Activated CD8-positive, alpha-beta memory T cell treated with anti-CD3 and anti-CD28 coated beads for 48 hours (primary cell): ENCODE results near the gene ZDHHC14.

Experiments used
- DNase-seq, 3 experiments: peaks; one replicate each; pipeline ENCODE4 v3.0.0-alpha.2; 2020; ENCODE audit warnings: low read depth in 2 of 3, low spot score in 2 of 3

ZDHHC14 gene

GRCh38 chr6:157490611-157491269 lies 109.8 kb downstream of the ZDHHC14 start:
- DNase-seq: no peak

GRCh38 chr6:157491571-157492232 lies 110.7 kb downstream of the ZDHHC14 start:
- DNase-seq: no peak

GRCh38 chr6:157492249-157492648 lies 111.3 kb downstream of the ZDHHC14 start:
- no peak for DNase-seq

GRCh38 chr6:157492741-157493140 lies 111.8 kb downstream of the ZDHHC14 start:
- no peak for DNase-seq

- no peak for DNase-seq
Measured at GRCh38 chr6:157493173-157493572, 112.2 kb downstream of the ZDHHC14 start.

DNA sequence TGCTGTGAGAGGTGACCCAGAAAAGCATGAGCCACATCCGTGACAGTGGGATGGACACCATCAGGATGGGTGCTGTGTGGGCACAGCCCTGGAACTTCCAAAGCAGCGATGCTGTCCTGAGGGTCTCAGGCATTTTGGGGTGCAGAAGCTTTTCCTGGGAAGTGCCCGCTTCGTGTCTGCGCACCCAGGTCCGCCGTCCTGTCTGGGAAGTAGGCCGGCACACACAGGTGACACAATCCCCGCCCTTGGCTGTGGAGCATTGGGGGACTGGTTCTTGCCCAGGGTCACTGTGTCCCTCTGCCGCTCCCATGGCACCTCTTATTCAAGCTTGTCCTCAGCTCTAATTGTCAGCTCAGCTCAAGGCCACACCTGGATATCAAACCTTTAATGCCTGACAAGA lies 112.6 kb downstream of the ZDHHC14 start:
- DNase-seq: no peak

GRCh38 chr6:157494132-157494710 lies 113.2 kb downstream of the ZDHHC14 start:
- no peak for DNase-seq

DNA sequence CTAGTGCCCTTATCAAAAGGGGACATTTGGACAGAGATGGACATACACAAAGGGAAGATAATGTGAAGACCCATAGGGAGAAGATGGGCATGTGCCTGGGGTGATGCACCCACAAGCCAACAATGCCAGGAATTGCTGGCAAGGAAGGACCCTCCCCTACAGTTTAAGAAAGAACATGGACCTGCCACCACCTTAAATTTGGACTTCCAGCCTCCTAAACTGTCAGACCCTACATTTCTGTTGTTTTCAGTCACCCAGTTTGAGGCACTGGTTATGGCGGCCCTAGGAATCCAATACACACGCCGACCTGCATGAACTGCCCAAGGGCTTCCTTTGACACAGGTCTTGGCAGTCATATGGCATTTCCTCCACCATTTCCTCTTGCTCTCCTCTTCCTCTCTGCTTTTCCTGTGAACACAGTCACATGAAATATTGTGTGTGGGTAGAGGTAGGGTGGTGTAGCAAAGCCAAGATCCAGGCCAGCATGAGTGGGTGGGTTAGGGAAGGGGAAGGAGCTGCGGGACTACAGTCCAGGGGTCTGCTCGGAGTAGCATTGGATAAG lies 115.6 kb downstream of the ZDHHC14 start:
- no peak for DNase-seq

GRCh38 chr6:157497579-157497978 lies 116.6 kb downstream of the ZDHHC14 start:
- DNase-seq: no peak

GRCh38 chr6:157498817-157499216 lies 117.8 kb downstream of the ZDHHC14 start:
- no peak for DNase-seq

DNA sequence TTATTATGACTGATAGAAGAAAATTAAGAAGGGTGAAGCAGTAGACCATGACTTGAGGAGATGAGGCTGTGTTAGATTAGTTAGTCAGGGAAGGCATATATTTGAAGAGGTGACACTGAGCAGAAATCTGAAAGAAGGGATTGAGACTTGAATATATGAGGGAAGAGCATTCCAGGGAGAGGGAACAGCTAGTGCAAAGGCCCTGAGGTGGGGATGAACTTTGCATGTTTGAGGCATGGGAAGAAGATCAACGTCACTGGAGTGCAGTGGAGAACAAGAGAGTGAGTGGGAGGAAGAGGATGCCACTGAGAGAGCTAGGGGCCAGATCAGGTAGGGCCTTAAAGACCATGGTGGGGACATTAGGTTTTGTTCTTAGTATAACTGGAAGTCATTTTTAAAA lies 119.0 kb downstream of the ZDHHC14 start:
- DNase-seq: no peak

DNA sequence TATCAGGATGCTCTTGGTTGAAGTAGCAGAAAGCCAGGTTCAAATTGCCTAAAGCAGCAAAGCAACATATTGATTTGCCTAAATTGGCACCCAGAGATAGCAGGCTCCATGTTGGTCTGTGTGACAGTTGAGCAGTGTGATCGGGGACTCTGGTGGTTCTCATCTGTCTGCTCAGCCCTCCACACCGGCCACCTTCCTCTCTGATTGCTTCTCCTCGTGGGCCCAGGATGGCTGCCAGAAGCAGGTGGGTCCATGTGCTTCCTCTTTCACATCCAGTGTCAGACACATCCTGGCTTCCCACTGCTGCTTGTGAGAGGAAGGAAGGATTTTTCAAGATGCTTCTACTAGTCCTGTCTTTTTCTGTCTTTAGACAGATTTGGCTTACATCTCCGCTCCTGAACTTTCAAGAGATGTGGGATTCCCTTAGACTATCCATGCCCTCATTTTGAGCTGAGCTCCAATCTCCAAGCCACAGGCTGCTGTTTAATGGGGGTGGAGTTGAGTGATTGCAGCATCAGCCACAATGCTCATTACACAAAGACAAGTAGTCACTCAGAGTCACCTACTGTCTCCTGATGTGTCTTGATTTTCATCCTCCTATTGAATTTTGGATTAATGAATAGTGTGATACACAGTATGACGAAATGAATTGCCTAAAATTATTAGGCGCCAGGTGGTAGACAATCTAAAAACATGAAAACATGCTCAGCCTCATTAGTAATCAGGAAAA lies 122.2 kb downstream of the ZDHHC14 start:
- DNase-seq: no peak

DNA sequence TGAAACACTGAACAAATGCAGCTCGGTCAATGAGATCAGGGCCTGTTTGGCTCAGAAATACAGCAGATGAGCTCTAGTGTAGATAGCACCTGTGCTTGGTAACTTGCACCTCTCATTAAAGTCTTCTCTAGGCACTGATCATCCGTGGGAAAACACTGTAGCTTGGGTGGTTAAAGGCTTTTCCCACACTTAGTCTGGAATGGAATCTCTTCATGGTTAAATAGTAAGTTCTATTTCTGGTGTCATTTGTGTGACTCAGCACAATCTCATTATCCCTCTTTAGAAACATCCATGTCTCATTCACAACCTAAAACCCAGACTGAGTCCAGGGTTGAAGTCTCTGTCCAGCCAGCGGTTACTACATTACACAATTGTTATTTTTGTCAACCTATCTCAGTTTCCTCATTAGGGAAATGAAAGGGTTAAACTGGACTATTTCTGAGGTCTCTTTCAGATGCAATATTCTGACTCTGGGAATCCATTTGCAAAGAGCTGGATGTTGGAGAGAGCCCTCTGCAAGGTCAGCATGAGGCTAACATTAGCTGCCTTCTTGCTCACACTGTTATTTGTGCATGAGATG lies 125.0 kb downstream of the ZDHHC14 start:
- no peak for DNase-seq

DNA sequence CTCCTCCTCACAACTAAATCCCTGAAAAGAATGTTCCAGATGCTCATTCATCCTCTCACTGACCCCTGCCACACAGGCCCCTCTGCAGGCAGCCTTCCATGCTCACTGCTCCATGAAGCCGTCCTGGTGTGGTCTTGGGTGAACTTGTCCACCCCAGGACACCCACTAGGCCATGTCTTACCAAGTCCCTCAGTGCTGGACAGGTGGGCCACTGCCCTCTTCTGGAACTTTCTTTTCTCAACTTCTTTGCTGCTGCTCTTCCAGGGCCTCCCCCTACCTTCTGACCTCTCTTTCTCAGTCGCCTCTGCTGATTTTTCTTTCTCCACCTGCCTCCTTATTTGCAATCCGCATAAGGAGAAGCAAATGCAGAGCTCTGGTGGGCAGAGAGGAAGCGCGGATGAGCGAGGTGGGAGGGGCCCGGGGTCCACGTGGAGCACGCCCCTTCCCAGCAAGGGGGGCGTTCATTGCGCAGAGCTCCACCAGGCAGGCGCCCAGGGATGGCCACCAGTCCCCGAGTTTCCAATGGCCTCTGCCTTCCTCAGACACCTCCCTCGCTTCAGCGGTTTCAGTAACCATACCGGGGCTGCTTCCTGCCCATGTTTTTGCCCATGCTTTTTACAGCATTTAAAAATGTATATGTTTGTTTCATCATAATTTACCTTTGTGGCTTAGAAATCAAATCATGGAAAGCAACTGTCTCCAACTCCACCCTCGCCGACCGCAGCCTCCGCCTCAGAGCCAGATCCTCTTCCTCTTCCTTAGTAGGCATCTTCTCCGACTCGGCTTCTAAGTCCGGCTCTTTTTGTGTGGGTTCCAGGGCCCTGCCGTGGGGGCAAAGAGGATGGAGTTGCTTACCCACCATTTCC lies 129.6 kb downstream of the ZDHHC14 start:
- DNase-seq: no peak

DNA sequence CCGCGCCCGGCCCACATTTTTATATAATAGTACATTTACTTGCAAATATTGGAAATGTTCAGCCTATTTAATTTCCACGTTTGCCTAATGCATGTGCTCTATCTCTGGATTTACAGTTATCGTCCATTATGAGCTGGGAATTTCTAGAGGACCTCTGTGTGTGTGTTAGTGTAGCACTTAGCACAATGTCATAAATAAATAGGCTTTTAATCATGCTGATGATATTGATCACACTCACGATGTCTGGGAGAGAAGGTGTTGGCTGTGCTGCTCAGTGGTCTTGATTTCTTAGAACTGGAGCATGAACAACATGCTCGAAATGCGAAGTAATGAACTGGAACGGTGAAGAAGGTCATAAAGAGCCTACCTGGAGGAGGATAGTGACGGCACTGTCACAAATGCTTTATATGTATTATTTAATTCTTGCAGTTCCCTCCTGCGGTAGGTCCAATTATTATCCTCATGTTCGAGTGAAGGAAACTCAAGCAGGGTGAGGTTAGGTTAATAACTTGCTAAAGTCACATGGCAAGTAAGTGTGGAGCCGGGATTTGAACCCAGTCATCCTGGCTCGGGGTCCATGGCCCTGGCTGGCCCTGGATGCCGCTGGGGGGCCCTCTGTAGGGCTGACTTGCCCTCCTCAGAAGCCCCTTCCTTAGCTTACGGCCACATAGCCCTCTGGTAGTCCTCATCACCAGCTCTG lies 130.8 kb downstream of the ZDHHC14 start:
- DNase-seq: no peak

- no peak for DNase-seq
Measured at GRCh38 chr6:157512382-157512682, 131.3 kb downstream of the ZDHHC14 start.

DNA sequence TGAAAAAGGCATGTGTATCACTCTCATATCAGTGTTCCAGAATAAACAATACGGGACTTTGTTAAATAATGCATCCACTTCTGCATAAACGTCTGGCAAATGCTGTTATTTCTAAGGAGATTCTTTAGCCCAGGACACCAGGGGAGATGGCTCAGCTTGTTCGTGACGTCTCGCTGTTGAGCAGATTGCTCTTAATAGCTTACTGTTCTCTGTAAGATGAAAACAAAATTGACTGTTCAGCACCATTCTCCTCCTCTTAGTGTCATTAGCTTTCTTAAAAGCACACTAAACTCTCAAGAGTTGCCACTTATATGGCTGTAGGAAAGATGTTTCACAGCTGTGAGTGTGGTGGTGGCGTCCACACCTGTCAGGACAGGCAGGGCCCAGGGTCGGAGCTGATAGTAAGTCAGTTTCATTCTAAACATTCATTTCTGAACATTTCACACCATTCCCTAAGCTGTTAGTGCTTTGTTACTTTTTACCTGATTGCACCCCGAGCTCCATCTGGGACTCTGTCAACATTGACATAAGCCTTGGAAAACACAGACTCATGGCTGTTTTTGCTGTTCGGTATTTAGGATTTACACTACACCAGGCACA lies 132.1 kb downstream of the ZDHHC14 start:
- DNase-seq: no peak

DNA sequence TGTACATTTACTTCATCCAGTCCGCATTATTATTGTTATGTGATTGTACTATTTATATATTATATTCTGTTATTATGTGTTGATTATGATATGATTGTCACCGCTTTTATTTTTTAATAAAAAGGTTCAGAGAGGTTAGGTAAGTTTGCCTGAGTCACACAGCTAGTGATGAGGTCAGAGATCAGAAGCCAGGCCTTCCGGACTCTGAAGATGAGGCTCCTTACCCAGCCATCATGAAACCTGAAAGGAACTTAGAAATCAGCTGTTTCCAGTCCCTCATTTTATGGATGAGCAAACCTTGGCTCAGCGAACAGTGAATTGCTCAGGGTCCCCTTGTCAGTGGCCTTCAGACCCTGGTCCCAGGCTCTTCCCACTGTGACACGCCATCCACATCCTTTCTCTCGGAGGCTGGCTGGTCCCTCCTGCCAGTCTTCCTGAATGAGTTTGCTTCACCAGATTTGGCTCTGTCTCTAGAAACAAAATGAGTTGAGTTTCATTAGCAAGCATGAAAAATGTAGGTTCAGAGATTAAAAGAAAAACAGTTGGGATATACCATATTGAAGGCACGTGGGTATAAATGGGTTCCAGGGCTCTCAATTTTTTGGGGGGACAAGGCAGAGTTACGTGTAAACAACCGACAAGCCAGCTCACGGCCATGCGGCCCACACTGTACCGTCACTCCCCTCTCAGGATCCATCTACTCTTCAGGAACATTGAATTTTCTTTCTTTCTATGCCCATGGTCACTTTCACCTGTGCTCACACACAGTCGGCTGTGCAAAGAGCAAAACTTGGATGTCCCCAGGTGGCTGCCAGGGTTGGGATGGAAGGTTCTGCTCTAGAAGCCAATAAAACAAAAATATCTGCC lies 132.9 kb downstream of the ZDHHC14 start:
- DNase-seq: no peak
